H1 (cell line): ENCODE data around the gene TM7SF3. TPM values are rescaled to one million over a fixed set of nuclear protein-coding genes. Genes with fewer than 3 reads are reported as not detected.

Experiments
- BRCA1 ChIP-seq: IDR thresholded peaks from 2 replicates; pipeline ENCODE4 v1.6.1; 2012; ENCODE audit warnings: low read depth, low read length, improper control_type of control experiment
- CTBP2 ChIP-seq: IDR thresholded peaks from 2 replicates; pipeline ENCODE4 v1.7.0; 2011; ENCODE audit warnings: borderline replicate concordance, mild to moderate bottlenecking, moderate library complexity, mixed read lengths, low read length; ENCODE audit not compliant: insufficient read depth, insufficient read length
- GTF2F1 ChIP-seq: IDR thresholded peaks from 2 replicates; pipeline ENCODE4 v1.6.1; 2012; ENCODE audit warnings: low read depth, low read length, improper control_type of control experiment, borderline replicate concordance
- KDM5A ChIP-seq: fragments of 200-600 bp; IDR thresholded peaks from 2 replicates; pipeline ENCODE4 v1.7.1; 2012; ENCODE audit warnings: mild to moderate bottlenecking, low read length, inconsistent platforms, mixed read lengths
- MAFK ChIP-seq: IDR thresholded peaks from 2 replicates; pipeline ENCODE4 v1.6.1; 2012; ENCODE audit warnings: low read depth, mild to moderate bottlenecking, improper control_type of control experiment, low read length
- NANOG ChIP-seq: IDR thresholded peaks from 2 replicates; pipeline ENCODE4 v1.6.1; 2011; ENCODE audit warnings: low read length, low read depth, mild to moderate bottlenecking, inconsistent platforms; ENCODE audit not compliant: insufficient read depth, poor library complexity, severe bottlenecking
- SAP30 ChIP-seq: fragments of 300-600 bp; sonication (generic); IDR thresholded peaks from 2 replicates; pipeline ENCODE4 v1.7.1; 2012; ENCODE audit warnings: low read length, moderate library complexity, mild to moderate bottlenecking, inconsistent platforms; ENCODE audit not compliant: insufficient read depth, insufficient replicate concordance
- YY1 ChIP-seq: IDR thresholded peaks from 2 replicates; pipeline ENCODE4 v1.6.1; 2011; ENCODE audit warnings: low read depth, mild to moderate bottlenecking, low read length
- polyA plus RNA-seq, 7 experiments: library from polyadenylated mRNA; depleted of rRNA in 3 of 7; stranded (reverse) in 5 of 7; unstranded in 2 of 7; fragments of >200 nt in 5 of 7; fragments of 200-250 nt in 2 of 7; gene quantifications; 1 replicate in 5 of 7; 2 replicates in 1 of 7; 4 replicates in 1 of 7; pipeline versions ENCODE4 v1.2.1 to v1.2.3, GENCODE V29; 2011 to 2013; ENCODE audit warnings: missing spikeins in 2 of 7, mixed read lengths in 2 of 7
- total RNA-seq: library from RNA; stranded (reverse); fragmentation: NEBNext Ultra II Directional; extraction: Animal tissue kit (Norgen Biotek cat#: 25700); gene quantifications from 2 replicates; pipeline ENCODE4 v1.2.1, GENCODE V29; 2021
- TF ChIP-seq, protein P1 (sequence below): IDR thresholded peaks from 2 replicates; pipeline ENCODE4 v1.6.1; 2012; ENCODE audit warnings: low read length, inconsistent platforms
- TF ChIP-seq, protein P2 (sequence below): IDR thresholded peaks from 2 replicates; pipeline ENCODE4 v1.6.1; 2011; ENCODE audit warnings: low read depth, mild to moderate bottlenecking, low read length; ENCODE audit not compliant: insufficient read depth

Gene TM7SF3
- total and polyA plus RNA-seq, 2 of the 8 experiments (the other 6 are each of a cell fraction or from before 2014, with no cell fraction given) = 57.9 to 77.2 TPM

DNA sequence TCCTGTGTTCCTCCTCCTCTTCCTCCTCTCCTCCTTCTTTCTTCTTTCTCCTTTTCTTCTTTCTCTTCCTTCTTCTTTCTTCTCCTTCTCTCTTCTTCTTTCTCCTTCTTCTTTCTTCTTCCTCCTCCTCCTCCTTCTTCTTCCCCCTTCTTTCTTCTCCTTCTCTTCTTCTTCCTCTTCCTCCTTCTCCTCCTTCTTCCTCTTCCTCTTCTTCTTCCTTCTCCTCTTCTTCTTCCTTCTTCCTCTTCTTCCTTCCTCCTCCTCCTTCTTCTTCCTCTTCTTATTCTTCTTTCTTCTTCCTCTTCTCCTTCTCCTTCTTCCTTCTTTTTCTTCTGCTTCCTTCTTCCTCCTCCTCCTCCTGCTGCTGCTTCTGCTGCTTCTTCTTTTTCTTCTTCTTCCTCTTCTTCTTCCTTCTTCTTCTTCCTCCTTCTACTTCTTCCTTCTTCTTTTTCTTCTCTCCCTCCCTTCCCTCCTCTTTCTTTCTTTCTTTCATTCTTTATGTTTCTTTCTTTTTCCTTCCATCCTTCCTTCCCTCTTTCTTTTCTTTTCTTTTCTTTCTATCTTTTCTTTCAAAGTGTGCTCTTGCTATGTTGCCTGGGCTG is 49.2 kb upstream of the TM7SF3 start (continued):
- TF ChIP-seq SAP30 (no peak), GTF2F1 (no peak), NANOG (no peak), MAFK (no peak), CTBP2 (no peak), YY1 (no peak), KDM5A (no peak), BRCA1 (no peak)
- TF ChIP-seq, protein P1, sequence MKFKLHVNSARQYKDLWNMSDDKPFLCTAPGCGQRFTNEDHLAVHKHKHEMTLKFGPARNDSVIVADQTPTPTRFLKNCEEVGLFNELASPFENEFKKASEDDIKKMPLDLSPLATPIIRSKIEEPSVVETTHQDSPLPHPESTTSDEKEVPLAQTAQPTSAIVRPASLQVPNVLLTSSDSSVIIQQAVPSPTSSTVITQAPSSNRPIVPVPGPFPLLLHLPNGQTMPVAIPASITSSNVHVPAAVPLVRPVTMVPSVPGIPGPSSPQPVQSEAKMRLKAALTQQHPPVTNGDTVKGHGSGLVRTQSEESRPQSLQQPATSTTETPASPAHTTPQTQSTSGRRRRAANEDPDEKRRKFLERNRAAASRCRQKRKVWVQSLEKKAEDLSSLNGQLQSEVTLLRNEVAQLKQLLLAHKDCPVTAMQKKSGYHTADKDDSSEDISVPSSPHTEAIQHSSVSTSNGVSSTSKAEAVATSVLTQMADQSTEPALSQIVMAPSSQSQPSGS = no peak
- TF ChIP-seq, protein P2, sequence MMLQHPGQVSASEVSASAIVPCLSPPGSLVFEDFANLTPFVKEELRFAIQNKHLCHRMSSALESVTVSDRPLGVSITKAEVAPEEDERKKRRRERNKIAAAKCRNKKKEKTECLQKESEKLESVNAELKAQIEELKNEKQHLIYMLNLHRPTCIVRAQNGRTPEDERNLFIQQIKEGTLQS = no peak
